Measurements from ENCODE around the gene ZNF266.

ZNF266 gene
- 91.9 to 182 (median 126) reads per million in 4 donors for total RNA-seq

GRCh38 chr19:9435279-9436268 is at the start of gene ZNF266:
Gene ZNF266 (minus strand): TSS chr19:9435573. CDS start chr19:9420089, 15,484 bp downstream.
- DNase-seq: peak; percentile 78 to 94 (median 89)

- no peak for DNase-seq
These were observed 49.8 kb upstream of the ZNF266 start for GRCh38 chr19:9485140-9485539.

GRCh38 chr19:9474975-9475374 is 39.6 kb upstream of the ZNF266 start:
- DNase-seq: no peak

DNA sequence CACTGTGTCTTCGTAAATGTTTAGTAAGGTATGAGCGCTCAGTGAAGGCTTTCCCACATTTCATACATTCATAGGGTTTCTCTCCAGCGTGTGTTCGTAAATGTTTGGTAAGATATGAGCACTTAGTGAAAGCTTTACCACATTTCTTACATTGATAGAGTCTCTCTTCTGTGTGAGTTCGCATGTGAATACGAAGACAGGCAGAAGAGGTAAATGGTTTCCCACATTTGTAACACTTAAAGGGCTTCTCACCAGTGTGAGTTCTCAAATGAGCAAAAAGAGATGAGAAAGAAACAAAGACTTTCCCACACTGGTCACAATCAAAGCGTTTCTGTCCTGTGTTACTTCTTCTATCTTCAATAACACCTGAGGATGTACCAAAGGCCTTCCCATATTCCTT is 31.8 kb upstream of the ZNF266 start:
- DNase-seq: no peak

GRCh38 chr19:9461938-9462337 is 26.6 kb upstream of the ZNF266 start:
- DNase-seq: no peak

DNA sequence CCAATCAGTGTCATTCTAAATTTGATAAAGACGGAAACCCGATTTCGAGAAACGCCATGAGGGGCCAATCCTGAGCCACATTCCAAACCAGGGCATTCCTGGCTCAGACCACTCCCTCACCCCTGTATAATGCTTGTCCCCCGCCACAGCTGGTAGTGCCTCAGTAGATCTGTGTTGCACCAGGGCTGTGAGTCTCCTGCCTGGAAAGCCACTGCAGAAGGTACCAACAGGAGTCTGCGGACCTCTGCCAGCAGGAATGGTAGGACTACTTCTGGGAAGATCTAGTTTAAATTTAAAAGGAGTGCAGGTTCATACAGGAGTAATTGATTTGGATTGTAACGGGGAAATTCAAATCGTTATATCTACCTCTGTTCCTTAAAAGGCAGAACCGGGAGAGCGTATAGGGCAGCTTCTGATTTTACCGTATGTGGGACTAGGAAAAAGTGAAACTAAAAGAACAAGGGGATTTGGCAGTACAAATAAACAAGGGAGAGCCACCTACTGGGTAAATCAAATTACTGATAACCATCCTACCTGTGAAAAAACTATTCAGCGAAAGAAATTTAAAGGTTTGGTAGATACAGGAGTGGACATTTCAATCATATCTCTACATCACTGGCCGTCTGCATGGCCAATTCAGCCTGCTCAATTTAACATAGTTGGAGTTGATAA is 20.8 kb upstream of the ZNF266 start:
- no peak for DNase-seq

DNA sequence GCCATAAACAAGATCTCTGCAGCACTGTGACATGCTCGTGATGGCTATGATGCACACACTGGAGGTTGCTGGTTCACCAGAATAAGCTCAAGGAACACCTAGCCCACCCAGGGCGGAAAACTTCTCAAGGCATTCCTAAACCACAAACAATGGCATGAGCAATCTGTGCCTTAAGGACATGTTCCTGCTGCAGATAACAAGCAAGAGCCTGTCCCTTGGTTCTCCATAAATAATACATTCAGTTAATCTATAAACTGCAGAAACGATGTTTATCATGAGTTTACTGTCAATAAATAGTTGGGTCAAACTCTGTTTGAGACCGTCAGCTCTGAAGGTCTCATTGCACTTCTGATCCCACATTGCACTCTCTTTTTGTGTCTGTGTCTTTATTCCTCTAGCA is 18.6 kb upstream of the ZNF266 start:
- DNase-seq: no peak

- DNase-seq: no peak
These were observed 9.7 kb upstream of the ZNF266 start for GRCh38 chr19:9445037-9445436.

GRCh38 chr19:9436358-9436757 is 985 bp upstream of the ZNF266 start:
- no peak for DNase-seq

GRCh38 chr19:9431475-9431874 is 3.9 kb downstream of the ZNF266 start:
- peak in 3 of 5 donors; percentile 9 to 50 (median 14) for DNase-seq

DNA sequence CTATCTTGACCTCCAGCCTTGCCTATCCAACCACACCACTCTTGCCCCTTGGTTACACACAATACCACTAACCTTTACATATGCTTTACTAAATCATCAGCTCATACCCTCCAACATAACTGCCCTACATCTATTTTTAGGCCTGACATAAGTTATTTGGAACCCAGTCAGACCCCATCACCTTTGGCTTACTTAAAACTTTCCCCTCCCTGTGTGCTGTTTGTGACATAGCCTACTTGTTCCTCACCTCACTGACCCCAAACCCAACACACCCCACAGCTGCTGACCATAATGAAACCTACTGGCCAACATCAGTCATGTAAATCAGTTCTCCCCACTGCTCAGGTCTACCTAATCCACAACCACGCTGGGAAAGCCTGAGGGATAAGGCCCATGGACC is 4.9 kb downstream of the ZNF266 start:
- DNase-seq: no peak

DNA sequence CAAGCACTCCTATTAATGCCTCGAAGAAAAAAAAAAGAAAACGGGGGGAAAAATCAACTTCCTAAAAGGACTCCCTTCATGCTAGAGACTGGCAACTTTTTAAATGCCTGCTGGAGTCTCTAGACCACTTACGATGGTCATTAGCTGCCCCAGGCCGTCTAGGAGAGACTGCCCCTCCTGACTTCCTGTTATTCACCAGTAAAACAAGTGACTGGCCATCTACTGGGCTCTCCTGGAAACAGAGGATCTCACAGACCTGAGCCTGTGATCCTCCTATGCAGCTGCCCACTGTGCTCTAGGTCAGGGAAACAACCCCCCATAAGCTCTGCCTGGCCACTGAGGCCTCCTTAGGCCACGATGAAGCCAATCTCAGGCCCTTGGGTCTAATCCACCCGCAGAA is 7.4 kb downstream of the ZNF266 start:
- no peak for DNase-seq

DNA sequence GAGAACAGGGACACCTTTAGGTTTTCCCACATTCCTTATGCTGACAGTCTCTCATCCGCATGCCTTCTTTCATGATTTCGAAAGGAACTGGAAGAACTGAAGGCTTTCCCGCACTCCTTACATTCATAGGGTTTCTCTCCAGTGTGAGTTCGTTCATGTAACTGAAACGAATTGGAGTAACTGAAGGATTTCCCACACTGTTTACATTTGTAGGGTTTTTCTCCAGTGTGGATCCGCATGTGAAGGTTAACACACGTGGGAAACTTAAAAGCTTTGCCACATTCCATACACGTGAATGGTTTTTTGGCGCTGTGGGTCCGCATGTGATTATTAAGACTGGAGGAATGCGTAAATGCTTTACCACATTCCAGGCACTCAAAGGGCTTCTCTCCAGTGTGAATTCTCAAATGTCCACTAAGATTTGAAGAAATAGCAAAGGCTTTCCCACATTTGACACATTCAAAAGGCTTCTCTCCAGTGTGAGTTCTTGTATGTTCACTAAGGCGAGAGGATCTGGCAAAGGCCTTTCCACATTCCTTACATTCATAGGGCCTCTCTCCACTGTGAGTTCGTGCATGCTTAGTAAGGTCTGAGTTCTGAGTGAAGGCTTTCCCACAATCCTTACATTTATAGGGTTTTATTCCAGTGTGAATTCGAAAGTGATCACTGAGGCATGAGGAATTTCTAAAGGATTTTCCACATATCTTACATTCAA is 22.0 kb downstream of the ZNF266 start:
- no peak for DNase-seq

DNA sequence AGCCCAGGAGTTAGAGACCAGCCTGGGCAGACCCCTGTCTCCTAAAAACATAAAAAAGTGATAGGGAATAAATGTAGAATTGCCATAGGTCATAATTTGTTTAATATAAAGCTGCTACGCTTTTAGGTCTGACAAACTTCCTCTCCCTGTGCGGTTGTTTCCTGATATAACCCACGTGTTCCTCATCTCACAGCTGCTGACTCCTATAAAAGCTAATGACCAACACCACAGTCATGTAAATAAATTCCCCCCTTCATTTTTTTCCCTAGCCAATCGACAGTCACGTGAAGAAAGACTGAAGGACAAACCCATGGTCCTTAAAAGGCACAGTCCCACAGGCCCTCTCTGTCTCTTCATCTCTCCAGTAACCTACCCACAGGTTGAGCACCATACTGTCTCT is 27.5 kb downstream of the ZNF266 start:
- DNase-seq: no peak

GRCh38 chr19:9406798-9407352 is 28.5 kb downstream of the ZNF266 start:
- DNase-seq: peak in 4 of 5 donors; percentile 15 to 32 (median 19)

DNA sequence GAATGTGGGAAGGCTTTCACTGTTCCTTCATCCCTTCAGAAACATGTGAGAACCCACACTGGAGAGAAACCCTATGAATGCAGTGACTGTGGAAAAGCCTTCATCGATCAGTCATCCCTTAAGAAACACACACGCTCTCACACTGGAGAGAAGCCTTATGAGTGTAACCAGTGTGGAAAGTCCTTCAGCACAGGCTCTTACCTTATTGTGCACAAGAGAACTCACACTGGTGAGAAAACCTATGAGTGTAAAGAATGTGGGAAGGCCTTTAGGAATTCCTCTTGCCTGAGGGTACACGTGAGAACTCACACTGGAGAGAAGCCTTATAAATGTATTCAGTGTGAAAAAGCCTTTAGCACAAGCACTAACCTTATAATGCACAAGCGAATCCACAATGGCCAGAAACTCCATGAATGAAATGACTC is 54.0 kb downstream of the ZNF266 start:
- DNase-seq: no peak

- DNase-seq: no peak
These were observed 64.4 kb downstream of the ZNF266 start for GRCh38 chr19:9370738-9371619.

- DNase-seq: peak in 1 of 5 donors; percentile 10
These were observed 72.5 kb downstream of the ZNF266 start, which contains the start of gene ZNF177 for GRCh38 chr19:9362905-9363304. Gene ZNF177 (plus strand): TSS chr19:9363013. CDS start chr19:9378312, 15,299 bp downstream.

Measured in T-helper 1 cell (primary cell).